Caco-2 (cell line): ENCODE data around the gene EXOC6B. TPM values are rescaled to one million over a fixed set of nuclear protein-coding genes. Genes with fewer than 3 reads are reported as not detected.

Experiments used
- BruUV-seq: library from RNA; stranded (reverse); fragments of 400-500 nt; replicated peaks from 2 replicates; lab custom pipeline; 2021; lab: Mats Ljungman, UMichigan
- CTCF ChIA-PET: fragments of 300-600 bp; sonication (Branson Sonifier 250); formaldehyde crosslinking; loops from one replicate; lab custom pipeline; 2022; ENCODE audit warnings: antibody characterized with exemption; lab: Charles Lee
- POLR2A ChIA-PET: fragments of 300-600 bp; sonication (Branson Sonifier 250); formaldehyde crosslinking; loops from one replicate; lab custom pipeline; 2022; ENCODE audit warnings: antibody characterized with exemption; lab: Charles Lee
- DNase-seq, 2 experiments: peaks; one replicate each; pipeline versions ENCODE4 v3.0.0 to v3.0.0-alpha.2; 2020 to 2022
- H3K27me3 ChIP-seq: replicated peaks from 2 replicates; pipeline ENCODE4 v1.6.0; 2011; ENCODE audit warnings: low read length; ENCODE audit not compliant: control insufficient read depth, insufficient read depth
- H3K36me3 ChIP-seq: 2 replicates; pipeline ENCODE4 v1.5.1; 2011; ENCODE audit warnings: low read length; ENCODE audit not compliant: control insufficient read depth, insufficient read depth
- H3K4me1 ChIP-seq: fragments of 250-450 bp; sonication (Bioruptor Pico); 2 replicates; pipeline ENCODE4 v1.5.1; 2020; ENCODE audit warnings: mild to moderate bottlenecking
- H3K4me3 ChIP-seq: 2 replicates; pipeline ENCODE4 v1.5.1; 2011; ENCODE audit warnings: low read depth, mild to moderate bottlenecking, control low read depth, low read length
- H3K9me3 ChIP-seq: fragments of 250-450 bp; sonication (Bioruptor Pico); 2 replicates; pipeline ENCODE4 v1.5.1; 2020; ENCODE audit warnings: mild to moderate bottlenecking, moderate library complexity
- H3K27ac Mint-ChIP-seq: one replicate; pipeline ENCODE4 v1.8.0; 2022; ENCODE audit warnings: mixed read lengths; ENCODE audit not compliant: unreplicated experiment
- H3K27me3 Mint-ChIP-seq: one replicate; pipeline ENCODE4 v1.8.0; 2022; ENCODE audit warnings: mixed read lengths; ENCODE audit not compliant: insufficient read depth, unreplicated experiment
- H3K36me3 Mint-ChIP-seq: one replicate; pipeline ENCODE4 v1.8.0; 2022; ENCODE audit warnings: mild to moderate bottlenecking, mixed read lengths; ENCODE audit not compliant: insufficient read depth, unreplicated experiment
- H3K4me1 Mint-ChIP-seq: one replicate; pipeline ENCODE4 v1.8.0; 2022; ENCODE audit warnings: low read depth, mixed read lengths; ENCODE audit not compliant: unreplicated experiment
- H3K4me3 Mint-ChIP-seq: one replicate; pipeline ENCODE4 v1.8.0; 2022; ENCODE audit warnings: mild to moderate bottlenecking, moderate library complexity, mixed read lengths; ENCODE audit not compliant: unreplicated experiment
- H3K9me3 Mint-ChIP-seq: one replicate; pipeline ENCODE4 v1.8.0; 2022; ENCODE audit warnings: mixed read lengths; ENCODE audit not compliant: unreplicated experiment
- CTCF ChIP-seq, 2 experiments: fragments of 200-600 bp in 1 of 2; IDR thresholded peaks; 1 replicate in 1 of 2; 2 replicates in 1 of 2; pipeline versions ENCODE4 v1.5.1 to v1.8.0; 2011 to 2022; ENCODE audit warnings: antibody characterized with exemption in 1 of 2, control low read depth in 1 of 2, inconsistent platforms in 1 of 2, low read depth in 1 of 2, low read length in 1 of 2, mild to moderate bottlenecking in 1 of 2, moderate library complexity in 1 of 2; ENCODE audit not compliant: insufficient read depth in 1 of 2, severe bottlenecking in 1 of 2, unreplicated experiment in 1 of 2
- intact Hi-C: fragments of 100-400 bp; cut with micrococcal nuclease; formaldehyde crosslinking; loops from one replicate; pipeline ENCODE4 v1.10.0; 2022; ENCODE audit not compliant: unreplicated experiment
- total RNA-seq: library from RNA; stranded (reverse); gene quantifications from 2 replicates; pipeline ENCODE4 v1.2.3, GENCODE V29; 2022

EXOC6B gene
- total RNA-seq, 1 experiment from 2014 or later, result 36.1 TPM

GRCh38 chr2:72204156-72204785, 621.6 kb downstream of the EXOC6B start:
- no peaks in the 10 kb centered on the region for H3K36me3 Mint-ChIP-seq
- DNase-seq, result no peak
- BruUV-seq, result no TSS peak
- intact Hi-C loops, result no loop called here
- Histone ChIP-seq H3K36me3 (no peaks in the 10 kb centered on the region), H3K9me3 (no peaks in the 10 kb centered on the region), H3K4me1 (no peaks in the 10 kb centered on the region), H3K27me3 (no peaks in the 10 kb centered on the region), H3K4me3 (no peak overlapping the region)
- ChIA-PET POLR2A (no interaction called here), CTCF (interaction anchor here (0.7 kb wide), 1 partner anchor 540 kb away, joined by 6 read pairs; no protein-coding TSS in a partner anchor)
- H3K4me3 Mint-ChIP-seq, result no peak overlapping the region
- no peak for TF ChIP-seq CTCF (IDR thresholded peaks at IDR 0.05; ENCODE audit: insufficient read depth in 1 of 2, low read depth in 1 of 2, low read length in 1 of 2, severe bottlenecking in 1 of 2, unreplicated experiment in 1 of 2)
- H3K27ac Mint-ChIP-seq, result no peak overlapping the region
- no peaks in the 10 kb centered on the region for H3K4me1 Mint-ChIP-seq
- H3K9me3 Mint-ChIP-seq, result no peaks in the 10 kb centered on the region
- H3K27me3 Mint-ChIP-seq, result no peaks in the 10 kb centered on the region

- H3K27me3 ChIP-seq, result no peaks in the 10 kb centered on the region
- H3K36me3 ChIP-seq, result no peaks in the 10 kb centered on the region
- Mint-ChIP-seq H3K4me1 (no peaks in the 10 kb centered on the region), H3K4me3 (no peak overlapping the region), H3K27ac (no peak overlapping the region), H3K36me3 (no peaks in the 10 kb centered on the region), H3K9me3 (no peaks in the 10 kb centered on the region), H3K27me3 (no peaks in the 10 kb centered on the region)
- ChIA-PET POLR2A (no interaction called here), CTCF (no interaction called here)
- TF ChIP-seq CTCF (IDR thresholded peaks at IDR 0.05; ENCODE audit: insufficient read depth in 1 of 2, low read depth in 1 of 2, low read length in 1 of 2, severe bottlenecking in 1 of 2, unreplicated experiment in 1 of 2), result no peak
- intact Hi-C loops, result no loop called here
- H3K4me3 ChIP-seq, result no peak overlapping the region
- no peaks in the 10 kb centered on the region for H3K9me3 ChIP-seq
- no TSS peak for BruUV-seq
- no peak for DNase-seq
- no peaks in the 10 kb centered on the region for H3K4me1 ChIP-seq
These were observed 627.1 kb downstream of the EXOC6B start for GRCh38 chr2:72198532-72199241.

GRCh38 chr2:72193723-72194122, 632.1 kb downstream of the EXOC6B start:
- H3K36me3 Mint-ChIP-seq, result no peaks in the 10 kb centered on the region
- no peak overlapping the region for H3K27ac Mint-ChIP-seq
- H3K4me3 Mint-ChIP-seq, result no peak overlapping the region
- intact Hi-C loops, result no loop called here
- Histone ChIP-seq H3K9me3 (no peaks in the 10 kb centered on the region), H3K27me3 (no peaks in the 10 kb centered on the region), H3K36me3 (no peaks in the 10 kb centered on the region), H3K4me3 (no peak overlapping the region), H3K4me1 (no peaks in the 10 kb centered on the region)
- TF ChIP-seq CTCF (IDR thresholded peaks at IDR 0.05; ENCODE audit: insufficient read depth in 1 of 2, low read depth in 1 of 2, low read length in 1 of 2, severe bottlenecking in 1 of 2, unreplicated experiment in 1 of 2), result no peak
- BruUV-seq, result no TSS peak
- no peaks in the 10 kb centered on the region for H3K4me1 Mint-ChIP-seq
- no peaks in the 10 kb centered on the region for H3K9me3 Mint-ChIP-seq
- ChIA-PET CTCF (no interaction called here), POLR2A (no interaction called here)
- DNase-seq, result no peak
- H3K27me3 Mint-ChIP-seq, result no peaks in the 10 kb centered on the region
